ENCODE data around the gene CANT1.

- no peak for TF ChIP-seq KLF10 (CRISPR knock-in tag; IDR thresholded peaks at IDR 0.05)
- TF ChIP-seq EZH2 (IDR thresholded peaks at IDR 0.05; ENCODE audit: borderline replicate concordance, low read depth, low read length): no peak
- TF ChIP-seq POLR2B (IDR thresholded peaks at IDR 0.05; ENCODE audit: low read depth, partially characterized antibody): no peak
- peak; percentile 21; the same call in 1 of the 2 replicates for TF ChIP-seq MTA3 (IDR thresholded peaks at IDR 0.05; ENCODE audit: borderline replicate concordance)
- peak; percentile 59 for TF ChIP-seq DPF2 (IDR thresholded peaks at IDR 0.05)
These were observed 22.8 kb downstream of the CANT1 start for GRCh38 chr17:78986649-78987328.
